HG02981 (cell line): ENCODE measurements around the gene ERBB4.

Experiments
- ATAC-seq: cut with Tn5 transposase; IDR thresholded peaks from one replicate; pipeline ENCODE4 v1.9.1; 2021; ENCODE audit warnings: mild to moderate bottlenecking, moderate library complexity; ENCODE audit not compliant: unreplicated experiment

ERBB4 gene

GRCh38 chr2:212538305-212539071 is at the start of gene ERBB4:
TSS of gene ERBB4 (minus strand) at chr2:212538802. CDS start at chr2:212538530, 272 bp downstream.
- no peak for ATAC-seq

- ATAC-seq, result no peak
Observed at GRCh38 chr2:212580117-212580516, 41.5 kb upstream of the ERBB4 start.

GRCh38 chr2:212556296-212556695 is 17.7 kb upstream of the ERBB4 start:
- ATAC-seq, result no peak

- ATAC-seq, result no peak
Observed at GRCh38 chr2:212554233-212554632, 15.6 kb upstream of the ERBB4 start.

- no peak for ATAC-seq
Observed at GRCh38 chr2:212549941-212550340, 11.3 kb upstream of the ERBB4 start.

GRCh38 chr2:212549463-212549862 is 10.9 kb upstream of the ERBB4 start:
- no peak for ATAC-seq

- ATAC-seq, result no peak
Observed at GRCh38 chr2:212548455-212548819, 9.8 kb upstream of the ERBB4 start.

- no peak for ATAC-seq
Observed at GRCh38 chr2:212547716-212548454, 9.3 kb upstream of the ERBB4 start.

- ATAC-seq, result no peak
Observed at GRCh38 chr2:212546669-212547068, 8.1 kb upstream of the ERBB4 start.

GRCh38 chr2:212540341-212540740 is 1.7 kb upstream of the ERBB4 start:
- ATAC-seq, result no peak

GRCh38 chr2:212539072-212539880 is 674 bp upstream of the ERBB4 start:
- no peak for ATAC-seq

GRCh38 chr2:212537726-212538304 is 787 bp downstream of the ERBB4 start:
- ATAC-seq, result no peak

- ATAC-seq, result no peak
Observed at GRCh38 chr2:212536817-212537725, 1.5 kb downstream of the ERBB4 start.

- no peak for ATAC-seq
Observed at GRCh38 chr2:212535996-212536816, 2.4 kb downstream of the ERBB4 start.

GRCh38 chr2:212534336-212534735 is 4.3 kb downstream of the ERBB4 start:
- ATAC-seq, result no peak

- ATAC-seq, result no peak
Observed at GRCh38 chr2:212532585-212532984, 6.0 kb downstream of the ERBB4 start.

GRCh38 chr2:212532087-212532486 is 6.5 kb downstream of the ERBB4 start:
- no peak for ATAC-seq

GRCh38 chr2:212531499-212531898 is 7.1 kb downstream of the ERBB4 start:
- ATAC-seq, result no peak

GRCh38 chr2:212530991-212531390 is 7.6 kb downstream of the ERBB4 start:
- no peak for ATAC-seq
